Spleen (tissue), 11 donors: Measurements from ENCODE around the gene TNPO1. TPM values are rescaled to one million over a fixed set of nuclear protein-coding genes. Genes with fewer than 3 reads are reported as not detected.

ENCODE experiments used
- DNase-seq: peaks from one replicate; pipeline ENCODE4 v3.0.0-alpha.2; 2020
- H3K27ac ChIP-seq, 8 donors: fragments of 200-600 bp; sonication (generic) in 7 of 8; 1 replicate in 4 of 8; 2 replicates in 4 of 8; pipeline versions ENCODE4 v1.5.0 to v1.8.0; 2016 to 2021; ENCODE audit warnings: inconsistent platforms in 4 of 8, mild to moderate bottlenecking in 4 of 8, moderate library complexity in 1 of 8
- H3K27me3 ChIP-seq, 7 donors: fragments of 200-600 bp; sonication (generic) in 6 of 7; replicated peaks in 1 of 7; 1 replicate in 4 of 7; 2 replicates in 3 of 7; pipeline versions ENCODE4 v1.5.0 to v1.8.0; 2016 to 2021; ENCODE audit warnings: inconsistent platforms in 3 of 7, mild to moderate bottlenecking in 1 of 7
- H3K36me3 ChIP-seq, 6 donors: fragments of 200-600 bp; sonication (generic) in 5 of 6; 1 replicate in 4 of 6; 2 replicates in 2 of 6; pipeline versions ENCODE4 v1.5.0 to v1.8.0; 2016 to 2021; ENCODE audit warnings: inconsistent platforms in 2 of 6
- H3K4me1 ChIP-seq, 6 donors: fragments of 200-600 bp; sonication (generic) in 5 of 6; 1 replicate in 3 of 6; 2 replicates in 3 of 6; pipeline versions ENCODE4 v1.5.0 to v1.8.0; 2016 to 2021; ENCODE audit warnings: inconsistent platforms in 3 of 6
- H3K4me3 ChIP-seq, 8 donors: fragments of 200-600 bp; sonication (generic) in 7 of 8; 1 replicate in 4 of 8; 2 replicates in 4 of 8; pipeline versions ENCODE4 v1.5.0 to v1.8.0; 2016 to 2021; ENCODE audit warnings: inconsistent platforms in 4 of 8, mild to moderate bottlenecking in 4 of 8, moderate library complexity in 2 of 8
- H3K9me3 ChIP-seq, 8 donors: fragments of 200-600 bp; sonication (generic) in 7 of 8; 1 replicate in 4 of 8; 2 replicates in 4 of 8; pipeline versions ENCODE4 v1.5.0 to v1.8.0; 2016 to 2021; ENCODE audit warnings: inconsistent platforms in 4 of 8
- CTCF ChIP-seq, 11 experiments: fragments of 200-600 bp in 7 of 11; fragments of 450-650 bp in 4 of 11; sonication (generic) in 4 of 11; IDR thresholded peaks in 8 of 11; conservative IDR thresholded peaks in 3 of 11; 1 replicate in 7 of 11; 2 replicates in 4 of 11; pipeline versions ENCODE4 v1.4.0 to v1.8.0; 2016 to 2021; ENCODE audit warnings: antibody characterized with exemption in 11 of 11, inconsistent platforms in 4 of 11, mild to moderate bottlenecking in 1 of 11
- POLR2A ChIP-seq, 3 donors: fragments of 450-650 bp; IDR thresholded peaks; one replicate each; pipeline ENCODE4 v1.5.1; 2017; ENCODE audit warnings: antibody characterized with exemption in 3 of 3, mild to moderate bottlenecking in 1 of 3
- POLR2AphosphoS5 ChIP-seq, 3 donors: sonication (generic); formaldehyde crosslinking; IDR thresholded peaks; one replicate each; pipeline ENCODE4 v1.5.1; 2017; ENCODE audit warnings: antibody characterized with exemption in 3 of 3
- whole genome bisulfite sequencing, 5 donors: extraction: QIAGEN DNeasy Blood & Tissue Kit in 3 of 5; methylation state at CpG; one replicate each; pipeline versions ENCODE4 v1.1.5 to v1.1.7; 2013 to 2018; 5-methylcytosine and 5-hydroxymethylcytosine counted together
- intact Hi-C: fragments of 100-400 bp; cut with DNase I; formaldehyde crosslinking; loops from one replicate; pipeline ENCODE4 v1.15.0; 2023; ENCODE audit warnings: low total_unique reads
- polyA plus RNA-seq, 3 donors: library from polyadenylated mRNA; stranded (reverse); fragments of 200-250 nt; gene quantifications; one replicate each; pipeline ENCODE4 v1.2.1, GENCODE V29; 2013
- total RNA-seq, 7 donors: library from RNA; depleted of rRNA in 3 of 7; stranded (reverse); fragments of >200 nt in 3 of 7; fragmentation: NEBNext Ultra II Directional in 4 of 7; extraction: Animal tissue kit (Norgen Biotek cat#: 25700) in 4 of 7; gene quantifications; one replicate each; pipeline versions ENCODE4 v1.1.0 to v1.2.1, GENCODE V29; 2016 to 2021
- donor health status: healthy with polysubstance abuse.
- donor health status: DM: no; HTN: no; CAD: no; lungs with moderate emphysema.
- donor health status: DM: no; HTN: no; CAD: no.
- donor health status: Bipolar disorder and iron deficiency.
- donor health status: healthy.
- donor health status: DM: no; HTN: no; CAD: no.
- donor health status: DM: yes; HTN: yes; CAD: no.

Gene TNPO1
- total and polyA plus RNA-seq, 10 donors = 5.7 to 192 (median 85.7) TPM

DNA sequence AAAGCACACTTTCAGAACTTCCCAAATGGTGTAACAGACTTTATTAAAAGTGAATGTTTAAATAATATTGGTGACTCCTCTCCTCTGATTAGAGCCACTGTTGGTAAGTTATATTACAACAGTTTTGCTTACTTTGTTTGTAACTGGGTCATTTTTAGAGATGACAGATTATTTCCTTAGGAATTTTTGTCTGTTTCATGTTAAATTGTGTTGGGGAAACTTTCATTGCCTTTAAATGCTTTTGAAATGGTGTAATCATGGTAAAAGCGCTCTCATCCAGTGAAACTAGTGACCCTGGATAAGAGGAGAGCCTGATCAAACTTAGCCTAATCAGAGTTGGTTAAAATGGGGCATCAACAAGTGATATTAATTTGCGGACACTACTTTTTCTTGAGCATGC lies 39.4 kb downstream of the TNPO1 start:
- DNase-seq = no peak
- H3K4me3 ChIP-seq = no peak overlapping the region
- intact Hi-C loops = no loop called here
- peak overlapping the region in 1 of 8 donors; percentile 13 for H3K27ac ChIP-seq
- peaks cover 13 to 98% (median 55%) of the 10 kb centered on the region in 6 donors for H3K4me1 ChIP-seq
- H3K27me3 ChIP-seq = no peaks in the 10 kb centered on the region
- 96 to 100% (median 98%) methylated on average over 2 of the region's 2 CpGs for WGBS, 5 donors
- no peaks in the 10 kb centered on the region for H3K9me3 ChIP-seq
- H3K36me3 ChIP-seq = peaks cover 0 to 90% (median 34%) of the 10 kb centered on the region in 6 donors
- no peak for TF ChIP-seq CTCF (IDR thresholded peaks at IDR 0.05 in 8 of 11, conservative IDR thresholded peaks at IDR 0.05 in 3 of 11)
- no peak for TF ChIP-seq POLR2AphosphoS5 (IDR thresholded peaks at IDR 0.05)
- TF ChIP-seq POLR2A (IDR thresholded peaks at IDR 0.05) = no peak

- no peaks in the 10 kb centered on the region for H3K9me3 ChIP-seq
- H3K36me3 ChIP-seq = peaks cover 0 to 93% (median 43%) of the 10 kb centered on the region in 6 donors
- H3K27me3 ChIP-seq = no peaks in the 10 kb centered on the region
- no peak overlapping the region for H3K27ac ChIP-seq
- no peak for DNase-seq
- 83 to 91% (median 87%) methylated on average over 5 of the region's 5 CpGs for WGBS, 5 donors
- H3K4me1 ChIP-seq = peaks cover under 1 to 91% (median 40%) of the 10 kb centered on the region in 6 donors
- no peak for TF ChIP-seq POLR2A (IDR thresholded peaks at IDR 0.05)
- TF ChIP-seq CTCF (IDR thresholded peaks at IDR 0.05 in 8 of 11, conservative IDR thresholded peaks at IDR 0.05 in 3 of 11) = no peak
- no peak for TF ChIP-seq POLR2AphosphoS5 (IDR thresholded peaks at IDR 0.05)
- H3K4me3 ChIP-seq = no peak overlapping the region
- intact Hi-C loops = no loop called here
Measured at GRCh38 chr5:72857396-72857795, 40.9 kb downstream of the TNPO1 start.

DNA sequence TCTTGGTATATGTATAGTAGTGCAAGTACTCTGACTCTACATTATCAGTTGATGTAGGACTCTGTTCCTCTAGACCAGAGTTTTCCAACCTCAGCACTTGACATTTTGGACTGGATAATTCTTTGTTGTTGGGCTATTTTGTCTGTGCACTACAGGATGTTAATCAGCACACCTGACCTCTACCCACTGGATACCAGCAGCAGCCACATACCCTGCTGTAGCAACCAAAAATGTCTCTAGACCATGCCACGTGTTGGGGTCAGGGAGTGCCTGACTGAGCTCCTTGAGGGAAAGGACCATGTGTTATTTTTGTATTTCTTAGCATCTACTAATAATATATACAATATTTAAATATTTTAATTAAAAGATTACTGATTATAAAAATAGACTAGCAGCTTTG lies 42.7 kb downstream of the TNPO1 start:
- no peak for DNase-seq
- H3K36me3 ChIP-seq = peaks cover 0 to 100% (median 49%) of the 10 kb centered on the region in 6 donors
- no peaks in the 10 kb centered on the region for H3K27me3 ChIP-seq
- no peak overlapping the region for H3K27ac ChIP-seq
- intact Hi-C loops = no loop called here
- 73 to 87% (median 81%) methylated on average over 1 of the region's 1 CpG for WGBS, 5 donors
- no peak overlapping the region for H3K4me3 ChIP-seq
- H3K4me1 ChIP-seq = peaks cover 0 to 73% (median 24%) of the 10 kb centered on the region in 6 donors
- TF ChIP-seq CTCF (IDR thresholded peaks at IDR 0.05 in 8 of 11, conservative IDR thresholded peaks at IDR 0.05 in 3 of 11) (no peak), POLR2A (IDR thresholded peaks at IDR 0.05) (no peak), POLR2AphosphoS5 (IDR thresholded peaks at IDR 0.05) (no peak)
- no peaks in the 10 kb centered on the region for H3K9me3 ChIP-seq

- DNase-seq = no peak
- Histone ChIP-seq H3K4me1 (peaks cover 0 to 60% (median 17%) of the 10 kb centered on the region in 6 donors), H3K27ac (no peak overlapping the region), H3K9me3 (no peaks in the 10 kb centered on the region), H3K4me3 (no peak overlapping the region), H3K27me3 (no peaks in the 10 kb centered on the region), H3K36me3 (peaks cover 0 to 100% (median 63%) of the 10 kb centered on the region in 6 donors)
- intact Hi-C loops = no loop called here
- TF ChIP-seq POLR2AphosphoS5 (IDR thresholded peaks at IDR 0.05) = no peak
- no peak for TF ChIP-seq POLR2A (IDR thresholded peaks at IDR 0.05)
- no peak for TF ChIP-seq CTCF (IDR thresholded peaks at IDR 0.05 in 8 of 11, conservative IDR thresholded peaks at IDR 0.05 in 3 of 11)
- WGBS, 5 donors = 79 to 87% (median 83%) methylated on average over 4 of the region's 4 CpGs
Measured at GRCh38 chr5:72860499-72860898, 44.0 kb downstream of the TNPO1 start.
